ENCODE data around the gene MPP3.
A peak's percentile ranks its signal among the peaks of the same experiment; 100 is the strongest.

The MPP3 gene

GRCh38 chr17:43769426-43769825 lies 63.5 kb downstream of the MPP3 start:
- DNase-seq: no peak

GRCh38 chr17:43768943-43769342 lies 64.0 kb downstream of the MPP3 start:
- DNase-seq: no peak

- DNase-seq: peak; percentile 8 to 59
Observed at GRCh38 chr17:43768382-43768781, 64.6 kb downstream of the MPP3 start.

- no peak for DNase-seq
Observed at GRCh38 chr17:43767713-43768059, 65.3 kb downstream of the MPP3 start.

DNA sequence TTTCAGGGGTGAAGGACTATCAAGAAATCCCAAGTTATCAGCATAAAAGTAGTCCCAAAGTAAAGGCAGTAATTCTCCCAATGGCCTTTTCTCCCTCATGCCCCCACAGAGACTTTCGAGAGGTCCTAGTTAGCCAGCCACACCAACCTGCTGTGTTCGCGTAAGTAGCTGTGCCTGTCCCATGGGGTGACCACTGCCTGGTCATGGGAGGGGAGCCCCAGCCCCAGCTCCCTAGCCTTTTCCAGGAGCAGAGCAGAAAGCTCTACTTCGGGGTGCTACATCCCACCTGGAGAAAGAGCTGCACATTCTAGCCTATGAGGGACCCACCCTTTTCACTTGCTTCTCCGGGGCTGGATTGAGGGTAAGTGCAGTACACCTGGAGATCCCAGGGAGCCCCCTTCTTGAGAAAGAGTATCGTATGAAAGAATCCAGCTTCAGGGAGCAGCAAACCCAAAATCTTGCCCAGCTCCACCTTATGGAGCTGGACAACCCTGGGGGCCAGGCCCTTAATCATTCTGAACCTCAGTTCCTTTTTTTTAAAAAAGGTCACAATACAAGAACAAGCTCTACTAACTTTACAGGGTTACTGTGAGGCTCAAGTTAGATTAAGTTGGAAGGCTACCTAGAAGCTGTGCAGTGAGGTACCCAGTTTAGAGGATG lies 65.8 kb downstream of the MPP3 start:
- no peak for DNase-seq

GRCh38 chr17:43766413-43767052 lies 66.4 kb downstream of the MPP3 start:
- DNase-seq: peak in 1 of 2 donors; percentile 22

GRCh38 chr17:43760254-43760852 lies 72.6 kb downstream of the MPP3 start:
- peak; percentile 85 to 88 for DNase-seq

- no peak for DNase-seq
Observed at GRCh38 chr17:43759836-43760235, 73.1 kb downstream of the MPP3 start.

DNA sequence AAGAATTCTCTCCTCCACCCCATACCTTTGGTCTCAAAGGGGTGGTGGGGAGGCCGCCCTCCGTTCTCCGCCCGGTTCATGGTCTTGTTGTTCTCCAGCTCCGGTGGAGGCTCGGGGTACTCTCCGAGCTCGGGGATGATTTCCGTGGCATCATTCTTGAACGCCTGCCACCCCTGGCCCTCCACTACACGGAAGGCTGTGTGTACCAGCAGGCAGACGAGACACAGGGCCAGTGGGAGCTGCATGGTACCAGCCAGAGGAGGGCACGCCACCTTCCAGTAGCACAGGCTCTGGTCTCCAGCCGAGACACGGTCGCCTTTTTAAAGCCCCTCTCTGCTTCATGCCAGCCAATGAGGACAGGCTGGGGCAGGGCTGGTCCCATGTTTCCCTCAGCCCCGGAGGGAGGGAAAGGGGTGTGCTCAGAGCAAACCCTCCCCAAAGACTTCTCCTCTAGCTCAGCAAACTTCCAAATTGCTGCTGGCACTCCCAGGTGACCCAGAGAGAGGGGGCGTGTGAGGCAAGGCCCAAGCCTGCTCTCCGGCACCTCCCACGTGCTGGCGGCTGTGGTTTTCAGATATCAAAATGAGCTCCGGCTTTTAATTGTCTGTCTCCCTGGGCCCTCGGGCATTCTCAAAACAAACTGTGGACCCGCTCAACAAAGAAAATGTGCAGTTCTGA lies 74.3 kb downstream of the MPP3 start, which contains the start of gene SOST:
TSS of gene SOST (minus strand) at position 295 of the 678 bp plus-strand sequence. CDS start at position 245, 50 bp downstream.
- DNase-seq: no peak

DNA sequence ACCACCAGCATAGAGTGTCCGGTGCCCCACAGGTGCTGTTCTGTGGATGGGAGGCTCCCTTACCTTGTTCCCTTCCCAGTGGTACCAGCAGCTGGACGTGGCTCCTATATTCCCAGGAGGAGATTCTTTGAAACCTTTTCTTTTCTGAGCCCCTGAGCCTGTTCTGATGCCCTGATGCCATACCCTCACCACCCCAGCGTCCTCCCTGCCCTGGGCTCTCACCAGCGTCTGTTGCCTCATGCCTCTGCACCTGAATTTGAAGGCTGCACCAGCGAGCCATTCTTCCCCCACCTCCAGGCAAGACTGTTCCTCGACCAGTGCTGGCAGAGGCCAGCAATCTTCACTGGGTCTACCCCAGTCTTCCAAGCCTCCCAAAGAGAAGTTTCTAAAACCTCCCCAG lies 74.9 kb downstream of the MPP3 start:
- no peak for DNase-seq

GRCh38 chr17:43757171-43757660 lies 75.7 kb downstream of the MPP3 start:
- no peak for DNase-seq

GRCh38 chr17:43756201-43756600 lies 76.7 kb downstream of the MPP3 start:
- DNase-seq: no peak

- no peak for DNase-seq
Observed at GRCh38 chr17:43755389-43755875, 77.5 kb downstream of the MPP3 start.

DNA sequence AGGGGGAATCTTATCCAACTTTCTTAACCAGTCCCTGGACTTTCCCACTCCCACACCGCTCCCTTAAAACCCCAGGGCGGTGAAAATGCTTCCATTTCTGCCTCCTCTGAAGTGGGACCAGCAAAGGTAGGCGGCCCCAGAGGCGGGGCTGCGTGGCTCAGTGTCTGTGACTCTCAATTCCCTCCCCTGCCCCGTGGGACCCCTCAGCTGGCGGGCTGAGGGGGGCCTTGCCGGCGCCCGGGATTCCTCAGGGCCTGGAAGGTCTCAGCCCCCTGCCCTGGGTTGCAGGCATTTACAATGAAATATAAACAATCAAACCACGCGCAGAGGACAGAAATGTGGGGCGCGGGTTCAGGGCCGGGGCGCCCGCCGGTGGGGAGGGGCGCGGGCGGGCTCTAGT lies 78.0 kb downstream of the MPP3 start:
- DNase-seq: no peak

DNA sequence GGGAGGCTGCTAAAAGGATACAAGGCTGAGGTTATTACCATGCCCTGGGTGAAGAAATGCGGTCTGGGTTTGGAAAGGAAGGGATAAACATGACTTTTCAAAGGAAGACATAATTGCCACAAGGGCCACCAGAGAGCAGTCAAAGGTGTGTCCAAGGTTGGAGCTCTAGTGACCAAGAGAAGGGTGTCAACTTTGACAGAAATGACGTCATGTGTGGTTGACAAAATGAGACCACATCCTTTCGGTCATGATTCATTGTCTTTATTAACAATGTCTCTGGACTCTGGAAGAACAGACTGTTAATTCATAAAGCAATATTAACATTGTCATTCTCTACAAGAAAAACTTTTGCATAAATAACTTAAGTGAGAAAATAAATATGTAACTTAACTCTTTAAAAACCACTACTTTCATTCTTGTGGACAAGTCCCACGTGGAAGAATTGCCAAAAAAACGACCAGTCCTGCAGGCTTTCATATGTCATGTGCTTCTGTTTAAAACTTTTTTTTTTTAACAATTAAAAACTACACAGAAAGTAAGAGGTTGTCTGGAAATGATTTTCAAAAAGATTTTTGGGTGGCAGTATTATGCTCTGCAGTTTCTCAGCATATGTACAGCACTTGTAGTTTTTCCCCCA lies 79.3 kb downstream of the MPP3 start:
- DNase-seq: no peak
